RWPE2 (cell line): Measurements from ENCODE around the gene RHOT2.

Experiments
- ATAC-seq: fragments of 200-7000 bp; cut with Tn5 transposase; 3 replicates; pipeline ENCODE4 v1.9.1; 2021; ENCODE audit warnings: low read depth
- DNase-seq: peaks from one replicate; pipeline ENCODE4 v3.0.0-alpha.2; 2020; ENCODE audit warnings: low spot score
- H3K27ac ChIP-seq: fragments of 450-650 bp; 2 replicates; pipeline ENCODE4 v1.5.1; 2017; ENCODE audit warnings: mild to moderate bottlenecking; ENCODE audit not compliant: poor library complexity, severe bottlenecking
- H3K27me3 ChIP-seq: fragments of 250-450 bp; sonication (Bioruptor Pico); 2 replicates; pipeline ENCODE4 v1.5.1; 2021; ENCODE audit warnings: mild to moderate bottlenecking, moderate library complexity; ENCODE audit not compliant: insufficient read depth, poor library complexity, severe bottlenecking
- H3K36me3 ChIP-seq: fragments of 250-450 bp; sonication (Bioruptor Pico); 2 replicates; pipeline ENCODE4 v1.5.1; 2020; ENCODE audit warnings: low read depth, mild to moderate bottlenecking, moderate library complexity
- H3K4me1 ChIP-seq: fragments of 250-450 bp; sonication (Bioruptor Pico); 2 replicates; pipeline ENCODE4 v1.5.1; 2021; ENCODE audit warnings: mild to moderate bottlenecking, moderate library complexity; ENCODE audit not compliant: insufficient read depth, poor library complexity, severe bottlenecking
- H3K4me3 ChIP-seq: fragments of 250-450 bp; sonication (Bioruptor Pico); 2 replicates; pipeline ENCODE4 v1.5.1; 2021; ENCODE audit warnings: mild to moderate bottlenecking, moderate library complexity; ENCODE audit not compliant: severe bottlenecking
- H3K9me3 ChIP-seq: fragments of 250-450 bp; sonication (Bioruptor Pico); 2 replicates; pipeline ENCODE4 v1.5.1; 2021; ENCODE audit warnings: mild to moderate bottlenecking, moderate library complexity; ENCODE audit not compliant: severe bottlenecking
- TF ChIP-seq, protein P1 (sequence below): fragments of 450-650 bp; IDR thresholded peaks from one replicate; pipeline ENCODE4 v1.5.1; 2017; ENCODE audit warnings: mild to moderate bottlenecking, moderate library complexity; ENCODE audit not compliant: poor library complexity, severe bottlenecking

The RHOT2 gene

DNA sequence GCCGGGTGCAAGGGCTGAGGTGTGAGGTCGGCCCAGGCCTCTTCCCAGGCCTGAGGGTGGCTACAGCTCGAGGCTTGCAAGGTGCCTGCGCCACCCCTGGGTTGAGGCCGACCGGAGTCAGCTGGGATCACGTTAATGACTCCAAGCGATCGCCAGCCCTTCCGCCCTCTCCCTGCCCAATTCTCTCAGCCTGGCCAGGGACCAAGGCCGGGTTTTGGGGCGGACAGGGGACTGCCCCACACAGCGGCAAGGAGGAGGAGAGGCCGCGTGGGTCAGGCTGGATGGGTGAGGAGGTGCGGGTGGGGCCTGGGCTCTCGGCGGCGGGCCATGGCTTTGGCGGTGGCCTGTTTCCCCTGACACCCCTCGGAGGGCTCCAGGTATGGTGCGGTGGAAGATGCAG, 25.4 kb downstream of the RHOT2 start:
- Histone ChIP-seq H3K9me3 (no peaks in the 10 kb centered on the region), H3K4me3 (no peak overlapping the region), H3K4me1 (peaks cover 5% of the 10 kb centered on the region), H3K36me3 (no peaks in the 10 kb centered on the region), H3K27ac (no peak overlapping the region), H3K27me3 (no peaks in the 10 kb centered on the region)
- DNase-seq: no peak
- ATAC-seq: no peak
- TF ChIP-seq, protein P1, sequence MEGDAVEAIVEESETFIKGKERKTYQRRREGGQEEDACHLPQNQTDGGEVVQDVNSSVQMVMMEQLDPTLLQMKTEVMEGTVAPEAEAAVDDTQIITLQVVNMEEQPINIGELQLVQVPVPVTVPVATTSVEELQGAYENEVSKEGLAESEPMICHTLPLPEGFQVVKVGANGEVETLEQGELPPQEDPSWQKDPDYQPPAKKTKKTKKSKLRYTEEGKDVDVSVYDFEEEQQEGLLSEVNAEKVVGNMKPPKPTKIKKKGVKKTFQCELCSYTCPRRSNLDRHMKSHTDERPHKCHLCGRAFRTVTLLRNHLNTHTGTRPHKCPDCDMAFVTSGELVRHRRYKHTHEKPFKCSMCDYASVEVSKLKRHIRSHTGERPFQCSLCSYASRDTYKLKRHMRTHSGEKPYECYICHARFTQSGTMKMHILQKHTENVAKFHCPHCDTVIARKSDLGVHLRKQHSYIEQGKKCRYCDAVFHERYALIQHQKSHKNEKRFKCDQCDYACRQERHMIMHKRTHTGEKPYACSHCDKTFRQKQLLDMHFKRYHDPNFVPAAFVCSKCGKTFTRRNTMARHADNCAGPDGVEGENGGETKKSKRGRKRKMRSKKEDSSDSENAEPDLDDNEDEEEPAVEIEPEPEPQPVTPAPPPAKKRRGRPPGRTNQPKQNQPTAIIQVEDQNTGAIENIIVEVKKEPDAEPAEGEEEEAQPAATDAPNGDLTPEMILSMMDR: no peak

DNA sequence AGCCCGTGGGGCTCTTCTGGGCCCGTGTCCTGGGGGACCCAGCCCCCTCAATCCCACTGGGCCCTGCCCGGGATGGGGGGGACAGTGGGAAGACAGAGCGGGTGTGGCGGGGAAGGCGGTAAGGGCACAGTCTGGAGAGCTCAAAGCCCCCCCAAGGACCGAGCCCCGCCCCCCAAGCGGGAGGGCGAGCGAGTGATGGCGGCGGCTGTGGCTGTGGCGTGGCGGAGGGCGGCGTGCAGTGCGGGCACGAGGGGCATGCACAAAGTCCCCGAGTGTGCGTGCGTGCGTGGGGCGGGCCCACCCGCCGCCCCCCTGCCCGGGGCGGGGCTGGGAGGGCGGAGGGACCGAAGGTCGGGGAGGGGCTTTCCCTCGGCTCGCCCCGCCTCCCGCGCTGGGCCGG, 25.8 kb downstream of the RHOT2 start:
- Histone ChIP-seq H3K36me3 (no peaks in the 10 kb centered on the region), H3K9me3 (no peaks in the 10 kb centered on the region), H3K4me1 (peaks cover 5% of the 10 kb centered on the region), H3K27me3 (no peaks in the 10 kb centered on the region), H3K4me3 (no peak overlapping the region), H3K27ac (no peak overlapping the region)
- TF ChIP-seq, protein P1: no peak
- ATAC-seq (no peak), DNase-seq (no peak)

DNA sequence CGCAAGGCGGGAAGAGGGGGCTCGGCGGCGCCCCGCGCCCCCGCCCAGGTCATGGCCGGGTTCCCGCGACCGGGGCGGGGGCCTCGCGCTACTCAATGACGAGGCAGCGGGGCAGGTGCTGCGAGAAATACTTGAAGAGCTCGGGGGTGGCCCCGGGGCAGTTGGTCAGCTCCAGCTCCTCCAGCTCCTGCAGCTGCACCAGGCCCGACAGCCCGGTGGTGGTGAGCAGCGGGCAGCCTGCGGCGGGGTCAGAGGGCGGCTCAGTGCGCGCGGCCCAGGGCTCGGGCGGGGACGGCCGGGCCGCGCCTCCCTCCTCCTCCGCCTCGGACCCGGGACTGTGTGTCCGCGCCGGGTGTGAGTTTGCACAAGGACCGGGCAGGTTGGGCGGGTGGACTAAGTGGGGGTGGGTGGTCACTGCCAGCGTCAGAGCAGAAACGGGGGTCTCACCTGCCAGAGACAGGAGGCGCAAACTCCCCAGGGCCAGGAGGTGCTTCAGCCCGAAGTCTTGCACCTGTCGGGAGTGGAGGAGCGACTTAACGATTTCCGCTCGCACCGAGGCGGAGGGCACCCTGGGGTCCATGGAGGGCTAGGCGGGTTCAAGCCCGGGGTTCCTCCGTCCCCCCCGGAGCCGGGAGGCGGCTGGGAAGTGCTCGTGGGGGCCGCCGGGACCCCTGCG, 26.4 kb downstream of the RHOT2 start:
- no peaks in the 10 kb centered on the region for H3K9me3 ChIP-seq
- peaks cover 3% of the 10 kb centered on the region for H3K4me1 ChIP-seq
- DNase-seq (no peak), ATAC-seq (no peak)
- TF ChIP-seq, protein P1: no peak
- peak overlapping the region; percentile 48 for H3K27ac ChIP-seq
- peak overlapping the region; percentile 37 for H3K4me3 ChIP-seq
- no peaks in the 10 kb centered on the region for H3K27me3 ChIP-seq
- H3K36me3 ChIP-seq: no peaks in the 10 kb centered on the region

DNA sequence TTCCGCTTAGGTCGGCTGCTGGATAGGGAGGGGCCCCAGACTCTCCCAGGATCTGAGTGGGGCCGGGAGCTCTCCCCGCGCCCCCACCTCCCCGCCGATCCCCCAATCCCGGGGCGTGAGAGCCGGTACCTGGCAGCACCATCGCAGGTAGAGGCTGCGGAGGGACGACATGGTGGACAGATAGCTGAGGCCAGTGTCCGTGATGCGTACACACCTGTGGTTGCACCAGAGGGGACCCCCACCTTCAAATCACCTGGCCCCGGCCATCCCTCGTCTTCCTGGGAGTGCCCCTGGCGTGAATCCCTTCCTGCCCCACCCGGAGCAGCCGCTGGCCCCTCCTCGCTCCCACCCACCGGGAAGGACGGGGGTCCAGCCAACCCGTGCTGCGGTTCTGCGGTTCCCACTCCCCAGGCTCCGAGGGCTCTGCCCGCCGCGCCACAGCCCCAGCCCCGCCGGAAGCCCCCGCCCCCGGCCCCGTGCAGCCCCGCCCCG, 27.0 kb downstream of the RHOT2 start:
- no peaks in the 10 kb centered on the region for H3K36me3 ChIP-seq
- peak overlapping the region; percentile 37 for H3K4me3 ChIP-seq
- H3K4me1 ChIP-seq: no peaks in the 10 kb centered on the region
- TF ChIP-seq, protein P1: no peak
- H3K27me3 ChIP-seq: no peaks in the 10 kb centered on the region
- peak overlapping the region; percentile 48 for H3K27ac ChIP-seq
- DNase-seq (no peak), ATAC-seq (no peak)
- H3K9me3 ChIP-seq: no peaks in the 10 kb centered on the region
